B cell (primary cell): ENCODE results near the gene MRPS34. TPM values are rescaled to one million over a fixed set of nuclear protein-coding genes. Genes with fewer than 3 reads are reported as not detected.
A peak's percentile ranks its signal among the peaks of the same experiment; 100 is the strongest.

Experiments
- ATAC-seq: fragments of 200-7000 bp; cut with Tn5 transposase; one replicate; pipeline ENCODE4 v1.10.0; 2021; ENCODE audit warnings: low read depth, mild to moderate bottlenecking, moderate number of reproducible peaks, moderate library complexity
- CTCF ChIA-PET: fragments of 350-600 bp; sonication (Branson Sonifier 250); formaldehyde crosslinking; loops from one replicate; lab custom pipeline; 2021; ENCODE audit warnings: antibody characterized with exemption, inconsistent platforms; lab: Charles Lee
- POLR2A ChIA-PET: fragments of 350-600 bp; sonication (Branson Sonifier 250); formaldehyde crosslinking; loops from one replicate; lab custom pipeline; 2021; ENCODE audit warnings: antibody characterized with exemption; lab: Charles Lee
- DNase-seq: peaks from one replicate; pipeline ENCODE4 v3.0.0; 2013
- H2AFZ ChIP-seq: 2 replicates; pipeline ENCODE4 v1.6.1; 2012; ENCODE audit warnings: mild to moderate bottlenecking, low read depth, low read length; ENCODE audit not compliant: insufficient read depth, poor library complexity, severe bottlenecking
- H3K27ac ChIP-seq, 2 donors: 1 replicate in 1 of 2; 2 replicates in 1 of 2; pipeline ENCODE4 v1.5.1; 2012 to 2013; ENCODE audit warnings: low read length in 2 of 2, mild to moderate bottlenecking in 2 of 2, moderate library complexity in 1 of 2
- H3K27me3 ChIP-seq, 4 experiments: fragments of 200-600 bp in 1 of 4; sonication (generic) in 1 of 4; replicated peaks in 1 of 4; 1 replicate in 2 of 4; 2 replicates in 2 of 4; pipeline versions ENCODE4 v1.6.1 to v1.7.0; 2013 to 2016; ENCODE audit warnings: low read length in 3 of 4, mild to moderate bottlenecking in 2 of 4, mixed read lengths in 1 of 4, moderate library complexity in 1 of 4; ENCODE audit not compliant: insufficient read depth in 4 of 4, control insufficient read depth in 3 of 4; ENCODE audit errors: control extremely low read depth in 1 of 4
- H3K36me3 ChIP-seq, 2 experiments: replicated peaks in 1 of 2; 1 replicate in 1 of 2; 2 replicates in 1 of 2; pipeline versions ENCODE4 v1.6.1 to v1.7.1; 2013; ENCODE audit warnings: low read length in 1 of 2; ENCODE audit not compliant: insufficient read depth in 2 of 2, control insufficient read depth in 1 of 2; ENCODE audit errors: control extremely low read depth in 1 of 2, extremely low read depth in 1 of 2
- H3K4me1 ChIP-seq, 2 donors: fragments of 200-600 bp in 1 of 2; sonication (generic) in 1 of 2; 1 replicate in 1 of 2; 2 replicates in 1 of 2; pipeline versions ENCODE4 v1.5.1 to v1.6.1; 2013 to 2017; ENCODE audit warnings: low read length in 2 of 2; ENCODE audit not compliant: control insufficient read depth in 2 of 2, insufficient read depth in 2 of 2
- H3K4me2 ChIP-seq: replicated peaks from 2 replicates; pipeline ENCODE3; 2012; ENCODE audit warnings: mild to moderate bottlenecking, low read depth, low read length; ENCODE audit not compliant: poor library complexity, severe bottlenecking
- H3K4me3 ChIP-seq, 5 experiments: fragments of 200-600 bp in 1 of 5; sonication (generic) in 1 of 5; 1 replicate in 3 of 5; 2 replicates in 2 of 5; pipeline versions ENCODE4 v1.5.1 to v1.7.0; 2011 to 2016; ENCODE audit warnings: low read length in 4 of 5, mild to moderate bottlenecking in 4 of 5, low read depth in 2 of 5, control low read depth in 1 of 5, moderate library complexity in 1 of 5; ENCODE audit not compliant: insufficient read depth in 1 of 5; ENCODE audit errors: control extremely low read depth in 1 of 5, extremely low read depth in 1 of 5
- H3K79me2 ChIP-seq: fragments of 200-600 bp; sonication (generic); one replicate; pipeline ENCODE4 v1.6.0; 2016; ENCODE audit warnings: low read length; ENCODE audit not compliant: control insufficient read depth, insufficient read depth
- H3K9ac ChIP-seq: fragments of 200-600 bp; sonication (generic); 2 replicates; pipeline ENCODE4 v1.6.1; 2017; ENCODE audit warnings: mild to moderate bottlenecking, low read length, moderate library complexity
- H3K9me3 ChIP-seq, 3 donors: one replicate each; pipeline versions ENCODE4 v1.6.1 to v1.7.1; 2013; ENCODE audit warnings: low read length in 2 of 3; ENCODE audit not compliant: control insufficient read depth in 2 of 3, insufficient read depth in 1 of 3; ENCODE audit errors: control extremely low read depth in 1 of 3
- H4K20me1 ChIP-seq: 2 replicates; pipeline ENCODE4 v1.6.0; 2012; ENCODE audit warnings: mild to moderate bottlenecking, low read length; ENCODE audit not compliant: insufficient read depth, control insufficient read depth, poor library complexity, severe bottlenecking
- H3K27ac Mint-ChIP-seq: one replicate; pipeline ENCODE4 v1.8.0; 2021; ENCODE audit warnings: mixed read lengths
- H3K27me3 Mint-ChIP-seq: one replicate; pipeline ENCODE4 v1.8.0; 2021; ENCODE audit warnings: mixed read lengths
- H3K4me1 Mint-ChIP-seq: one replicate; pipeline ENCODE4 v1.8.0; 2021; ENCODE audit warnings: mixed read lengths
- H3K4me3 Mint-ChIP-seq: one replicate; pipeline ENCODE4 v1.8.0; 2021; ENCODE audit warnings: mixed read lengths
- H3K9me3 Mint-ChIP-seq: one replicate; pipeline ENCODE4 v1.8.0; 2022; ENCODE audit warnings: mixed read lengths; ENCODE audit not compliant: insufficient read depth
- EZH2 ChIP-seq: IDR thresholded peaks from 2 replicates; pipeline ENCODE4 v1.6.1; 2012; ENCODE audit warnings: borderline replicate concordance, low read depth, mild to moderate bottlenecking, moderate library complexity, low read length; ENCODE audit not compliant: insufficient read depth, poor library complexity, severe bottlenecking
- WGBS: methylation state at CpG from one replicate; pipeline ENCODE4 v1.1.5; 2013; ENCODE audit warnings: missing lambda C conversion rate; ENCODE audit not compliant: insufficient coverage; 5-methylcytosine and 5-hydroxymethylcytosine counted together
- intact Hi-C: fragments of 100-400 bp; cut with micrococcal nuclease; formaldehyde crosslinking; loops from one replicate; pipeline ENCODE4 v1.10.0; 2022
- polyA plus RNA-seq: library from polyadenylated mRNA; depleted of rRNA; stranded (reverse); fragments of >200 nt; gene quantifications from 2 replicates; pipeline ENCODE4 v1.2.3, GENCODE V29; 2012
- total RNA-seq, 2 donors: library from RNA; stranded (reverse); fragments of 120-200 nt in 1 of 2; gene quantifications; 1 replicate in 1 of 2; 2 replicates in 1 of 2; pipeline versions ENCODE4 v1.2.3 to v1.2.4, GENCODE V29; 2013 to 2022
- TF ChIP-seq, protein P1 (sequence below): fragments of 200-600 bp; IDR thresholded peaks from one replicate; pipeline ENCODE4 v1.8.0; 2022; ENCODE audit warnings: antibody characterized with exemption, mild to moderate bottlenecking

MRPS34 gene
- total and polyA plus RNA-seq, 2 donors (not counting 1 experiment from before 2014, with no cell fraction given): 44.6 to 55.2 TPM

DNA sequence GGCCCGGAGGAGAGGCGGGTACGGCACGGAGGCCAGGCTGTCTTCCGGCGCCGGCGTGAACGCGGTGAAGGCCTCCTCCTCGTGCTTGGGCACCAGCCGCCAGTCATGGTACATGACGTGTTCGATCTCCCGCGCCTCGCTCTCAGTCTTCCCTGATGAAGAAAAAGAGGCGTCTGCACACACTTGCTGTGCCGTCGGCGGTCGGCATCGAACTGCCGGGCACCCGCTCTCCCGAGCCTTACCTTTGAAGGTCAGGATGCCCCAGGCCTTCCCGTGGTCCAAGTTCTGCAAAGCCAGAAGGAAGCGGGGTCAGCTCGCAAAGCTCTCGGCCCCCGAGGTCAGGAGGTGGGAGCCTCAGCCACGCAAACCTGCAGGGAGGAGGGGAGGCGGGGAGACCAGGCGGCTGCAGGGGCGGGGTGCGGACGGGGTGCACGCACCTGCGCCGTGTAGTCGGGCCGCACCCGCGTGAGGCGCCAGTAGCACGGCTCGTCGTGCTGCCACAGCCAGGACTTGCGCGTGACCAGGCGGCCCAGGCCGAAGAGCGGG lies 499 bp downstream of the MRPS34 start, which contains the start of gene EME2:
EME2 (plus strand) TSS at position 449 of the 546 bp plus-strand sequence. CDS start 418 bp downstream, outside the sequence.
- Histone ChIP-seq H3K79me2 (peaks cover 31% of the 10 kb centered on the region), H3K4me2 (peak within 1 kb of the TSS; percentile 99), H3K36me3 (peaks cover 0 to 28% of the 10 kb centered on the region in 2 experiments), H3K27me3 (no peaks in the 10 kb centered on the region), H3K9me3 (no peaks in the 10 kb centered on the region), H3K4me3 (peak within 1 kb of the TSS; percentile 53 to 87 (median 82)), H3K4me1 (peaks cover 22 to 35% of the 10 kb centered on the region in 2 donors), H3K27ac (peak within 1 kb of the TSS; percentile 38 to 90), H4K20me1 (peaks cover 60% of the 10 kb centered on the region), H3K9ac (peak within 1 kb of the TSS; percentile 84), H2AFZ (peak within 1 kb of the TSS; percentile 81)
- POLR2A ChIA-PET: interaction anchor here (0.6 to 4.4 kb wide), 4 partner anchors 10 to 157 kb away, joined by 3 to 27 read pairs (median 3); partner anchors contain the start of genes NUBP2 and SPSB3
- TF ChIP-seq, protein P1, sequence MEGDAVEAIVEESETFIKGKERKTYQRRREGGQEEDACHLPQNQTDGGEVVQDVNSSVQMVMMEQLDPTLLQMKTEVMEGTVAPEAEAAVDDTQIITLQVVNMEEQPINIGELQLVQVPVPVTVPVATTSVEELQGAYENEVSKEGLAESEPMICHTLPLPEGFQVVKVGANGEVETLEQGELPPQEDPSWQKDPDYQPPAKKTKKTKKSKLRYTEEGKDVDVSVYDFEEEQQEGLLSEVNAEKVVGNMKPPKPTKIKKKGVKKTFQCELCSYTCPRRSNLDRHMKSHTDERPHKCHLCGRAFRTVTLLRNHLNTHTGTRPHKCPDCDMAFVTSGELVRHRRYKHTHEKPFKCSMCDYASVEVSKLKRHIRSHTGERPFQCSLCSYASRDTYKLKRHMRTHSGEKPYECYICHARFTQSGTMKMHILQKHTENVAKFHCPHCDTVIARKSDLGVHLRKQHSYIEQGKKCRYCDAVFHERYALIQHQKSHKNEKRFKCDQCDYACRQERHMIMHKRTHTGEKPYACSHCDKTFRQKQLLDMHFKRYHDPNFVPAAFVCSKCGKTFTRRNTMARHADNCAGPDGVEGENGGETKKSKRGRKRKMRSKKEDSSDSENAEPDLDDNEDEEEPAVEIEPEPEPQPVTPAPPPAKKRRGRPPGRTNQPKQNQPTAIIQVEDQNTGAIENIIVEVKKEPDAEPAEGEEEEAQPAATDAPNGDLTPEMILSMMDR: no peak
- no peak for TF ChIP-seq EZH2
- CTCF ChIA-PET: interaction anchor here (0.6 to 3.2 kb wide), 4 partner anchors 9 to 716 kb away, joined by 3 to 15 read pairs (median 6); partner anchors contain the start of genes MAPK8IP3, NUBP2 and SPSB3
- peak within 1 kb of the TSS; percentile 97 for H3K27ac Mint-ChIP-seq
- intact Hi-C loops: loop anchor here (2.0 to 5.0 kb wide), 4 partner anchors 54 to 360 kb away; partner anchors contain the start of genes FAHD1, HAGH, MAPK8IP3 and UNKL
- H3K4me3 Mint-ChIP-seq: peak within 1 kb of the TSS; percentile 95
- no peaks in the 10 kb centered on the region for H3K9me3 Mint-ChIP-seq
- H3K27me3 Mint-ChIP-seq: no peaks in the 10 kb centered on the region
- WGBS: under 1% methylated on average over 53 of the region's 53 CpGs
- peaks cover 27% of the 10 kb centered on the region for H3K4me1 Mint-ChIP-seq
- ATAC-seq: no peak
- DNase-seq: peak; percentile 60
